ENCODE results near the gene DIO1. TPM values are rescaled to one million over a fixed set of nuclear protein-coding genes. Genes with fewer than 3 reads are reported as not detected.

DIO1 gene
- total and polyA plus RNA-seq, 2 of the 8 experiments (the other 6 are each of a cell fraction or from before 2014, with no cell fraction given): 0.14 TPM; not detected in 1

DNA sequence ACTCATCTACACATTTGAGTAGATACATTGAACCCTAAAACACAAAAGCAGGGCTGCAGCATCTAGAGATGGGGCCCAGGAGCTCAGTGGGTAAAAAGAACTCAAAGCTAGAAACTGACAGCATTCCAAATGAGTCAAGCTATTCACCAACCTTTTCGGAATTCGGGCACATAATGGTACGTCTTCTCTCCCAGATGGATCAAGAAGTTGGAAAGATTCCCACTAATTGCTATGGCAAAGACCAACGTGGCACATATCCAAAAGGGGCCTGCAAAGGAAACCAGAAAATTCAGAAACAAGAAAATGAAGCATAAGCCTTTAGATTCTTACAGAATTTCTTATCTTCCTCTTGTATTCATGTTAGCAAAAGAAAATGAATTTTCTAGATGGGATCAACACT lies 22.8 kb upstream of the DIO1 start:
- H3K27me3 ChIP-seq (replicated peaks in 1 of 4; ENCODE audit: control insufficient read depth in 3 of 4, extremely low read depth in 1 of 4, insufficient read depth in 3 of 4, low read length in 3 of 4): no peaks in the 10 kb centered on the region
- ChIA-PET POLR2A (ENCODE audit: partially characterized antibody) (interaction anchor here (1.0 to 1.9 kb wide), 3 partner anchors 11 to 88 kb away, joined by 3 to 4 read pairs (median 4); no protein-coding TSS in a partner anchor), CTCF (ENCODE audit: partially characterized antibody) (interaction anchor here (0.6 to 10.4 kb wide), 8 partner anchors 7 to 88 kb away, joined by 3 to 84 read pairs (median 7); no protein-coding TSS in a partner anchor)
- no peak overlapping the region for H4K8ac ChIP-seq (ENCODE audit: extremely low read depth, insufficient read depth, low read length)
- no peak overlapping the region for H3K14ac ChIP-seq (ENCODE audit: insufficient read length)
- no peak overlapping the region for H2BK5ac ChIP-seq (ENCODE audit: low read depth, low read length)
- no peak overlapping the region for H2BK20ac ChIP-seq (ENCODE audit: low read length)
- H2BK12ac ChIP-seq (ENCODE audit: low read depth, low read length): no peak overlapping the region
- no peak overlapping the region for H4K91ac ChIP-seq (replicated peaks; ENCODE audit: insufficient read length, low read length)
- no peak overlapping the region for H3K4me2 ChIP-seq (ENCODE audit: insufficient read depth in 1 of 2, low read depth in 2 of 2, low read length in 2 of 2)
- peaks cover 9 to 24% (median 12%) of the 10 kb centered on the region in 4 experiments for H3K36me3 ChIP-seq (ENCODE audit: control insufficient read depth in 2 of 4, insufficient read depth in 4 of 4, low read length in 3 of 4)
- H3K56ac ChIP-seq (replicated peaks; ENCODE audit: insufficient read length, low read depth, low read length): no peak overlapping the region
- H3K79me1 ChIP-seq (ENCODE audit: low read depth, low read length): no peaks in the 10 kb centered on the region
- H2BK120ac ChIP-seq (replicated peaks; ENCODE audit: low read depth, low read length): no peak overlapping the region
- no peak overlapping the region for H3K9ac ChIP-seq (replicated peaks in 1 of 4; ENCODE audit: extremely low read depth in 1 of 4, low read depth in 3 of 4, low read length in 3 of 4)
- H3K9me3 ChIP-seq (ENCODE audit: insufficient read depth in 2 of 2, low read depth in 1 of 2, low read length in 1 of 2): no peaks in the 10 kb centered on the region
- H3K23me2 ChIP-seq (ENCODE audit: low read depth, low read length): no peaks in the 10 kb centered on the region
- FAIRE-seq (no peak), DNase-seq (ENCODE audit: low read depth in 1 of 2, low spot score in 2 of 2) (no peak)
- H2AK5ac ChIP-seq (ENCODE audit: low read depth, low read length): no peak overlapping the region
- H3K4me3 ChIP-seq (ENCODE audit: extremely low read depth in 1 of 4, insufficient read depth in 2 of 4, low read depth in 3 of 4, low read length in 4 of 4): no peak overlapping the region
- no peak overlapping the region for H4K5ac ChIP-seq (ENCODE audit: insufficient read length, low read depth, low read length)
- H3K18ac ChIP-seq (ENCODE audit: extremely low read depth, low read length): no peak overlapping the region
- peaks cover 0 to 2% of the 10 kb centered on the region in 2 experiments for H4K20me1 ChIP-seq (replicated peaks in 1 of 2; ENCODE audit: control insufficient read depth in 1 of 2, insufficient read depth in 2 of 2, low read length in 2 of 2)
- H2AFZ ChIP-seq (ENCODE audit: low read length): no peak overlapping the region
- no peak overlapping the region for H3K27ac ChIP-seq (ENCODE audit: low read depth, low read length)
- H3K23ac ChIP-seq (ENCODE audit: insufficient read length): no peak overlapping the region
- no peaks in the 10 kb centered on the region for H3K79me2 ChIP-seq (ENCODE audit: control insufficient read depth in 1 of 2, insufficient read depth in 2 of 2, low read length in 2 of 2)
- H2BK15ac ChIP-seq (ENCODE audit: low read length): no peak overlapping the region
- 96% methylated on average over 4 of the region's 4 CpGs; no CpG with 5 or more reads in 1 of the 2 experiments for WGBS, 2 experiments (ENCODE audit: extremely low coverage in 1 of 2, insufficient coverage in 1 of 2, insufficient read length in 1 of 2, insufficient replicate concordance in 2 of 2, low coverage in 1 of 2, low lambda C conversion rate in 2 of 2, missing lambda C conversion rate in 1 of 2)
- H3K4ac ChIP-seq (replicated peaks; ENCODE audit: insufficient read length, low read depth, low read length): no peak overlapping the region
- H3K4me1 ChIP-seq (replicated peaks in 1 of 4; ENCODE audit: control insufficient read depth in 3 of 4, insufficient read depth in 4 of 4, low read length in 3 of 4): no peaks in the 10 kb centered on the region
- TF ChIP-seq JUND (IDR thresholded peaks at IDR 0.05; ENCODE audit: low read length) (no peak), RXRA (IDR thresholded peaks at IDR 0.05; ENCODE audit: insufficient read depth, low read depth, low read length) (no peak), PHF8 (conservative IDR thresholded peaks at IDR 0.05; ENCODE audit: low read depth, low read length) (no peak), ASH2L (IDR thresholded peaks at IDR 0.05; ENCODE audit: low read length) (no peak), SIRT6 (IDR thresholded peaks at IDR 0.05; ENCODE audit: low read length) (no peak), RBBP5 (IDR thresholded peaks at IDR 0.05; ENCODE audit: borderline replicate concordance, low read depth, low read length) (no peak), CHD2 (IDR thresholded peaks at IDR 0.05; ENCODE audit: low read length) (no peak), CEBPB (IDR thresholded peaks at IDR 0.05; ENCODE audit: low read depth, low read length) (no peak), CTBP2 (IDR thresholded peaks at IDR 0.05; ENCODE audit: borderline replicate concordance, insufficient read depth, insufficient read length, low read length) (no peak), RNF2 (IDR thresholded peaks at IDR 0.05; ENCODE audit: borderline replicate concordance, low read depth, low read length, missing control alignments, poor library complexity, severe bottlenecking) (no peak), RFX5 (IDR thresholded peaks at IDR 0.05; ENCODE audit: borderline replicate concordance, low read depth, low read length) (no peak)
- TF ChIP-seq, protein P1, sequence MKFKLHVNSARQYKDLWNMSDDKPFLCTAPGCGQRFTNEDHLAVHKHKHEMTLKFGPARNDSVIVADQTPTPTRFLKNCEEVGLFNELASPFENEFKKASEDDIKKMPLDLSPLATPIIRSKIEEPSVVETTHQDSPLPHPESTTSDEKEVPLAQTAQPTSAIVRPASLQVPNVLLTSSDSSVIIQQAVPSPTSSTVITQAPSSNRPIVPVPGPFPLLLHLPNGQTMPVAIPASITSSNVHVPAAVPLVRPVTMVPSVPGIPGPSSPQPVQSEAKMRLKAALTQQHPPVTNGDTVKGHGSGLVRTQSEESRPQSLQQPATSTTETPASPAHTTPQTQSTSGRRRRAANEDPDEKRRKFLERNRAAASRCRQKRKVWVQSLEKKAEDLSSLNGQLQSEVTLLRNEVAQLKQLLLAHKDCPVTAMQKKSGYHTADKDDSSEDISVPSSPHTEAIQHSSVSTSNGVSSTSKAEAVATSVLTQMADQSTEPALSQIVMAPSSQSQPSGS (IDR thresholded peaks at IDR 0.05; ENCODE audit: low read length): no peak

Measured in H1 (cell line).